H54 (cell line): ENCODE data around the gene METAP1D.

Source experiments
- DNase-seq: peaks from one replicate; pipeline ENCODE4 v3.0.0; 2011; ENCODE audit warnings: low spot score, mixed read lengths; ENCODE audit not compliant: insufficient read length
- FAIRE-seq: peaks from 3 replicates; lab custom pipeline; 2011; peaks lifted over from hg19 to GRCh38; lab: Jason Lieb, UNC
- POLR2A ChIP-seq: IDR thresholded peaks from 2 replicates; pipeline ENCODE4 v1.6.1; 2011; ENCODE audit warnings: low read depth, mild to moderate bottlenecking, low read length

METAP1D gene

GRCh38 chr2:172011812-172012575 is 12.2 kb downstream of the METAP1D start:
- FAIRE-seq (no peak), DNase-seq (no peak)
- TF ChIP-seq POLR2A: no peak

GRCh38 chr2:172012677-172013391 is 13.1 kb downstream of the METAP1D start:
- FAIRE-seq (no peak), DNase-seq (no peak)
- TF ChIP-seq POLR2A: no peak

- TF ChIP-seq POLR2A: no peak
- DNase-seq: no peak
- FAIRE-seq: no peak
Measured at GRCh38 chr2:172013396-172013795, 13.6 kb downstream of the METAP1D start.

GRCh38 chr2:172021074-172021931 is 21.6 kb downstream of the METAP1D start:
- no peak for DNase-seq
- FAIRE-seq: peak; percentile 83
- no peak for TF ChIP-seq POLR2A

GRCh38 chr2:172021955-172022354 is 22.2 kb downstream of the METAP1D start:
- DNase-seq: no peak
- no peak for TF ChIP-seq POLR2A
- FAIRE-seq: peak; percentile 83

- DNase-seq (no peak), FAIRE-seq (no peak)
- TF ChIP-seq POLR2A: no peak
Measured at GRCh38 chr2:172031536-172031935, 31.8 kb downstream of the METAP1D start.

- TF ChIP-seq POLR2A: no peak
- FAIRE-seq: peak; percentile 45
- DNase-seq: no peak
Measured at GRCh38 chr2:172038121-172038520, 38.4 kb downstream of the METAP1D start.

GRCh38 chr2:172038604-172039003 is 38.9 kb downstream of the METAP1D start:
- FAIRE-seq (peak; percentile 88), DNase-seq (peak; percentile 13)
- TF ChIP-seq POLR2A: no peak

- DNase-seq: no peak
- FAIRE-seq: no peak
- no peak for TF ChIP-seq POLR2A
Measured at GRCh38 chr2:172039011-172039704, 39.4 kb downstream of the METAP1D start.

- no peak for TF ChIP-seq POLR2A
- FAIRE-seq (no peak), DNase-seq (no peak)
Measured at GRCh38 chr2:172040311-172040710, 40.6 kb downstream of the METAP1D start.

GRCh38 chr2:172046080-172046678 is 46.4 kb downstream of the METAP1D start:
- FAIRE-seq: no peak
- no peak for TF ChIP-seq POLR2A
- DNase-seq: no peak

GRCh38 chr2:172046866-172047565 is 47.3 kb downstream of the METAP1D start:
- DNase-seq: no peak
- peak; percentile 50 for FAIRE-seq
- no peak for TF ChIP-seq POLR2A
